T-helper 2 cell treated with Interferon-gamma antibody and Interleukin-4, amounts not matched to agents 5 μg/mL and 100 μg/mL, for 36 hours (primary cell): ENCODE results near the gene MRTO4.

ENCODE experiments used
- DNase-seq: peaks from one replicate; pipeline ENCODE4 v3.0.0; 2021; ENCODE audit warnings: low spot score
- H3K27ac Mint-ChIP-seq: one replicate; pipeline ENCODE4 v1.8.0; 2021; ENCODE audit warnings: mild to moderate bottlenecking, mixed read lengths
- H3K27me3 Mint-ChIP-seq: one replicate; pipeline ENCODE4 v1.8.0; 2021; ENCODE audit warnings: low read depth, mixed read lengths
- H3K36me3 Mint-ChIP-seq: one replicate; pipeline ENCODE4 v1.8.0; 2021; ENCODE audit warnings: low read depth, mixed read lengths
- H3K4me1 Mint-ChIP-seq: one replicate; pipeline ENCODE4 v1.8.0; 2021; ENCODE audit warnings: low read depth, mixed read lengths
- H3K4me3 Mint-ChIP-seq: one replicate; pipeline ENCODE4 v1.8.0; 2022; ENCODE audit warnings: mild to moderate bottlenecking, moderate library complexity, mixed read lengths
- H3K9me3 Mint-ChIP-seq: one replicate; pipeline ENCODE4 v1.8.0; 2021; ENCODE audit warnings: mixed read lengths

MRTO4 gene

GRCh38 chr1:19251305-19252196, at the start of gene MRTO4, which contains the start of gene EMC1:
Gene MRTO4, plus strand, starts transcription at chr1:19251805. Its CDS starts 31 bp downstream, at chr1:19251836.
Gene EMC1, minus strand, starts transcription at chr1:19251524. Its CDS starts 15 bp downstream, at chr1:19251509.
- peaks cover 15% of the 10 kb centered on the region for H3K4me1 Mint-ChIP-seq

GRCh38 chr1:19202396-19202795, 49.2 kb upstream of the MRTO4 start:
- DNase-seq: no peak
- peaks cover 28% of the 10 kb centered on the region for H3K36me3 Mint-ChIP-seq
- no peak overlapping the region for H3K27ac Mint-ChIP-seq
- no peaks in the 10 kb centered on the region for H3K27me3 Mint-ChIP-seq
- H3K9me3 Mint-ChIP-seq: no peaks in the 10 kb centered on the region
- peaks cover 42% of the 10 kb centered on the region for H3K4me1 Mint-ChIP-seq
- no peak overlapping the region for H3K4me3 Mint-ChIP-seq

More at GRCh38 chr1:19251305-19252196, at the start of gene MRTO4, which contains the start of gene EMC1:
- no peaks in the 10 kb centered on the region for H3K27me3 Mint-ChIP-seq
- peak within 1 kb of the TSS; percentile 99 for H3K4me3 Mint-ChIP-seq
- peak within 1 kb of the TSS; percentile 98 for H3K27ac Mint-ChIP-seq
- no peaks in the 10 kb centered on the region for H3K9me3 Mint-ChIP-seq
- DNase-seq: peak; percentile 91
- H3K36me3 Mint-ChIP-seq: peaks cover 12% of the 10 kb centered on the region

GRCh38 chr1:19203440-19203839, 48.2 kb upstream of the MRTO4 start:
- peaks cover 20% of the 10 kb centered on the region for H3K36me3 Mint-ChIP-seq
- H3K4me1 Mint-ChIP-seq: peaks cover 48% of the 10 kb centered on the region
- no peak overlapping the region for H3K4me3 Mint-ChIP-seq
- no peaks in the 10 kb centered on the region for H3K27me3 Mint-ChIP-seq
- H3K9me3 Mint-ChIP-seq: no peaks in the 10 kb centered on the region
- no peak for DNase-seq
- no peak overlapping the region for H3K27ac Mint-ChIP-seq

- H3K4me1 Mint-ChIP-seq: peaks cover 56% of the 10 kb centered on the region
Measured at GRCh38 chr1:19204446-19205266, 46.9 kb upstream of the MRTO4 start.

GRCh38 chr1:19205403-19205802, 46.2 kb upstream of the MRTO4 start:
- peak overlapping the region; percentile 2 for H3K4me3 Mint-ChIP-seq
- DNase-seq: no peak
- no peaks in the 10 kb centered on the region for H3K27me3 Mint-ChIP-seq
- peaks cover 16% of the 10 kb centered on the region for H3K36me3 Mint-ChIP-seq
- no peaks in the 10 kb centered on the region for H3K9me3 Mint-ChIP-seq
- peak overlapping the region; percentile 22 for H3K27ac Mint-ChIP-seq
- H3K4me1 Mint-ChIP-seq: peaks cover 56% of the 10 kb centered on the region

More at GRCh38 chr1:19204446-19205266, 46.9 kb upstream of the MRTO4 start:
- no peaks in the 10 kb centered on the region for H3K9me3 Mint-ChIP-seq
- H3K27me3 Mint-ChIP-seq: no peaks in the 10 kb centered on the region
- peak overlapping the region; percentile 22 for H3K27ac Mint-ChIP-seq
- DNase-seq: no peak
- H3K36me3 Mint-ChIP-seq: peaks cover 14% of the 10 kb centered on the region
- H3K4me3 Mint-ChIP-seq: peak overlapping the region; percentile 5

- Mint-ChIP-seq H3K9me3 (no peaks in the 10 kb centered on the region), H3K27ac (peak overlapping the region; percentile 22), H3K36me3 (peaks cover 16% of the 10 kb centered on the region), H3K4me1 (peaks cover 57% of the 10 kb centered on the region), H3K4me3 (peak overlapping the region; percentile 2), H3K27me3 (no peaks in the 10 kb centered on the region)
- DNase-seq: no peak
Measured at GRCh38 chr1:19205845-19206244, 45.8 kb upstream of the MRTO4 start.

GRCh38 chr1:19206947-19207346, 44.7 kb upstream of the MRTO4 start:
- Mint-ChIP-seq H3K4me3 (peak overlapping the region; percentile 2), H3K9me3 (no peaks in the 10 kb centered on the region), H3K4me1 (peaks cover 64% of the 10 kb centered on the region), H3K27me3 (no peaks in the 10 kb centered on the region), H3K27ac (no peak overlapping the region), H3K36me3 (peaks cover 15% of the 10 kb centered on the region)
- DNase-seq: no peak

GRCh38 chr1:19208710-19209438, 42.7 kb upstream of the MRTO4 start:
- peak overlapping the region; percentile 97 for H3K27ac Mint-ChIP-seq
- H3K4me1 Mint-ChIP-seq: peaks cover 66% of the 10 kb centered on the region
- DNase-seq: no peak
- peak overlapping the region; percentile 96 for H3K4me3 Mint-ChIP-seq
- no peaks in the 10 kb centered on the region for H3K9me3 Mint-ChIP-seq
- H3K36me3 Mint-ChIP-seq: peaks cover 27% of the 10 kb centered on the region
- H3K27me3 Mint-ChIP-seq: no peaks in the 10 kb centered on the region

- Mint-ChIP-seq H3K4me1 (peaks cover 67% of the 10 kb centered on the region), H3K27me3 (no peaks in the 10 kb centered on the region), H3K27ac (peak overlapping the region; percentile 97), H3K4me3 (peak overlapping the region; percentile 96), H3K9me3 (no peaks in the 10 kb centered on the region), H3K36me3 (peaks cover 31% of the 10 kb centered on the region)
- DNase-seq: peak; percentile 78
Measured at GRCh38 chr1:19209439-19209989, 42.1 kb upstream of the MRTO4 start.

- peak within 1 kb of the TSS; percentile 96 for H3K4me3 Mint-ChIP-seq
- no peaks in the 10 kb centered on the region for H3K27me3 Mint-ChIP-seq
- no peaks in the 10 kb centered on the region for H3K9me3 Mint-ChIP-seq
- peak within 1 kb of the TSS; percentile 97 for H3K27ac Mint-ChIP-seq
- peak; percentile 97 for DNase-seq
- peaks cover 32% of the 10 kb centered on the region for H3K36me3 Mint-ChIP-seq
- peaks cover 62% of the 10 kb centered on the region for H3K4me1 Mint-ChIP-seq
Measured at GRCh38 chr1:19209990-19210771, 41.4 kb upstream of the MRTO4 start, which contains the start of gene UBR4. Gene UBR4, minus strand, starts transcription at chr1:19210266. Its CDS starts 18 bp downstream, at chr1:19210248.

GRCh38 chr1:19210772-19211549, 40.6 kb upstream of the MRTO4 start:
- Mint-ChIP-seq H3K36me3 (peaks cover 32% of the 10 kb centered on the region), H3K27ac (peak overlapping the region; percentile 96), H3K4me3 (peak overlapping the region; percentile 95), H3K27me3 (no peaks in the 10 kb centered on the region), H3K9me3 (no peaks in the 10 kb centered on the region), H3K4me1 (peaks cover 57% of the 10 kb centered on the region)
- no peak for DNase-seq

GRCh38 chr1:19212167-19212566, 39.4 kb upstream of the MRTO4 start:
- Mint-ChIP-seq H3K27ac (peak overlapping the region; percentile 43), H3K36me3 (peaks cover 31% of the 10 kb centered on the region), H3K9me3 (no peaks in the 10 kb centered on the region), H3K4me3 (peak overlapping the region; percentile 65), H3K4me1 (peaks cover 49% of the 10 kb centered on the region), H3K27me3 (no peaks in the 10 kb centered on the region)
- DNase-seq: no peak
